ENCODE results near the gene SF3A1. TPM values are rescaled to one million over a fixed set of nuclear protein-coding genes. Genes with fewer than 3 reads are reported as not detected.

Gene SF3A1
- polyA plus RNA-seq, 4 donors: 141 to 175 (median 162) TPM

- DNase-seq (ENCODE audit: low read depth in 4 of 4, low spot score in 3 of 4): no peak
These were observed 49.6 kb downstream of the SF3A1 start for GRCh38 chr22:30307041-30307574.

- no peak for DNase-seq (ENCODE audit: low read depth in 4 of 4, low spot score in 3 of 4)
These were observed 50.1 kb downstream of the SF3A1 start for GRCh38 chr22:30306627-30307011.

- DNase-seq (ENCODE audit: low read depth in 4 of 4, low spot score in 3 of 4): no peak
These were observed 50.6 kb downstream of the SF3A1 start for GRCh38 chr22:30305906-30306626.

GRCh38 chr22:30305519-30305905, 51.2 kb downstream of the SF3A1 start:
- no peak for DNase-seq (ENCODE audit: low read depth in 4 of 4, low spot score in 3 of 4)

GRCh38 chr22:30304495-30305244, 52.0 kb downstream of the SF3A1 start:
- DNase-seq (ENCODE audit: low read depth in 4 of 4, low spot score in 3 of 4): no peak

- no peak for DNase-seq (ENCODE audit: low read depth in 4 of 4, low spot score in 3 of 4)
These were observed 53.9 kb downstream of the SF3A1 start for GRCh38 chr22:30302810-30303138.

GRCh38 chr22:30301995-30302809, 54.5 kb downstream of the SF3A1 start:
- DNase-seq (ENCODE audit: low read depth in 4 of 4, low spot score in 3 of 4): no peak

GRCh38 chr22:30299322-30299721, 57.4 kb downstream of the SF3A1 start:
- DNase-seq (ENCODE audit: low read depth in 4 of 4, low spot score in 3 of 4): no peak

- DNase-seq (ENCODE audit: low read depth in 4 of 4, low spot score in 3 of 4): no peak
These were observed 58.5 kb downstream of the SF3A1 start for GRCh38 chr22:30297991-30298701.

- no peak for DNase-seq (ENCODE audit: low read depth in 4 of 4, low spot score in 3 of 4)
These were observed 59.3 kb downstream of the SF3A1 start for GRCh38 chr22:30297276-30297990.

- no peak for DNase-seq (ENCODE audit: low read depth in 4 of 4, low spot score in 3 of 4)
These were observed 59.9 kb downstream of the SF3A1 start for GRCh38 chr22:30296833-30297232.

GRCh38 chr22:30296324-30296723, 60.4 kb downstream of the SF3A1 start:
- DNase-seq (ENCODE audit: low read depth in 4 of 4, low spot score in 3 of 4): no peak

GRCh38 chr22:30295576-30295975, 61.1 kb downstream of the SF3A1 start:
- no peak for DNase-seq (ENCODE audit: low read depth in 4 of 4, low spot score in 3 of 4)

- DNase-seq (ENCODE audit: low read depth in 4 of 4, low spot score in 3 of 4): no peak
These were observed 61.9 kb downstream of the SF3A1 start for GRCh38 chr22:30294830-30295229.

- DNase-seq (ENCODE audit: low read depth in 4 of 4, low spot score in 3 of 4): no peak
These were observed 62.6 kb downstream of the SF3A1 start for GRCh38 chr22:30294066-30294465.

GRCh38 chr22:30293026-30293425, 63.7 kb downstream of the SF3A1 start:
- DNase-seq (ENCODE audit: low read depth in 4 of 4, low spot score in 3 of 4): no peak

GRCh38 chr22:30292069-30292970, 64.4 kb downstream of the SF3A1 start:
- no peak for DNase-seq (ENCODE audit: low read depth in 4 of 4, low spot score in 3 of 4)

GRCh38 chr22:30291058-30291892, 65.4 kb downstream of the SF3A1 start:
- no peak for DNase-seq (ENCODE audit: low read depth in 4 of 4, low spot score in 3 of 4)
